ENCODE results near the gene HERPUD2. TPM values are rescaled to one million over a fixed set of nuclear protein-coding genes. Genes with fewer than 3 reads are reported as not detected.

HERPUD2 gene, protein sequence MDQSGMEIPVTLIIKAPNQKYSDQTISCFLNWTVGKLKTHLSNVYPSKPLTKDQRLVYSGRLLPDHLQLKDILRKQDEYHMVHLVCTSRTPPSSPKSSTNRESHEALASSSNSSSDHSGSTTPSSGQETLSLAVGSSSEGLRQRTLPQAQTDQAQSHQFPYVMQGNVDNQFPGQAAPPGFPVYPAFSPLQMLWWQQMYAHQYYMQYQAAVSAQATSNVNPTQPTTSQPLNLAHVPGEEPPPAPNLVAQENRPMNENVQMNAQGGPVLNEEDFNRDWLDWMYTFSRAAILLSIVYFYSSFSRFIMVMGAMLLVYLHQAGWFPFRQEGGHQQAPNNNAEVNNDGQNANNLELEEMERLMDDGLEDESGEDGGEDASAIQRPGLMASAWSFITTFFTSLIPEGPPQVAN
- 10 to 100 TPM; 12.2 to 27.8 (median 24.7) TPM for total RNA-seq

- DNase-seq = peak; percentile 92 to 93
- TF ChIP-seq CTCF (IDR thresholded peaks at IDR 0.05 in 4 of 5, conservative IDR thresholded peaks at IDR 0.05 in 1 of 5) (peak in 1 of 5 experiments; percentile 10), POLR2A (IDR thresholded peaks at IDR 0.05) (peak; percentile 85 to 92)
- intact Hi-C loops (cut with DNase I; ENCODE audit: low total_unique reads) (loop anchor here (1.0 to 10.0 kb wide), 4 partner anchors 48 to 660 kb away; partner anchors contain the start of genes DPY19L1 and SEPTIN7), in situ Hi-C loops (cut with MboI; ENCODE audit: low sequenced_read_pairs in 4 of 4) (loop anchor here in 1 of 4 donors (25.0 kb wide), 1 partner anchor 658 kb away; the partner anchor contains the start of gene DPY19L1)
- Histone ChIP-seq H3K27me3 (no peaks in the 10 kb centered on the region), H3K9me3 (no peaks in the 10 kb centered on the region), H3K4me1 (peaks cover 45 to 47% of the 10 kb centered on the region in 2 donors), H3K4me3 (peak within 1 kb of the TSS; percentile 68 to 97 (median 89)), H3K27ac (peak within 1 kb of the TSS; percentile 92 to 98 (median 96)), H3K36me3 (no peaks in the 10 kb centered on the region)
- peak; percentile 95 for ATAC-seq
Measured at GRCh38 chr7:35694784-35695472, at the start of gene HERPUD2. TSS of gene HERPUD2 (minus strand) at chr7:35695135. CDS start at chr7:35694330, 805 bp downstream.

DNA sequence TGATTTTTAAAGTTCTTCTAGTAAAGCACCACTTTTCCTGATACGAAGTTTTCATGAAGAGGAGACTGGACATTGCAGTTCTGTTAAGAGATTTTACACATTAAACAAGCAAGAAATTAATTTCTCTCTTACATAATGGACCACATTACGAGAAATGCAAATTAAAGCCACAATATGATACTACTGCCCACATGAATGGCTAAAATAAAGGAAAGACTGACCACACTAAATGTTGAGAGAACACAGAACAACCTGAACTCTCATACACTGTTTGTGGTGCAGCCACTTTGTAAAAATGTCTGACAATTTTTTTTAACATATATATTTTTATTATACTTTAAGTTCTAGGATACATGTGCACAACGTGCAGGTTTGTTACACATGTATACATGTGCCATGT, 44.0 kb upstream of the HERPUD2 start:
- H3K27me3 ChIP-seq = no peaks in the 10 kb centered on the region
- no peaks in the 10 kb centered on the region for H3K9me3 ChIP-seq
- DNase-seq (no peak), ATAC-seq (no peak)
- intact Hi-C loops (cut with DNase I; ENCODE audit: low total_unique reads) = no loop called here
- no peaks in the 10 kb centered on the region for H3K36me3 ChIP-seq
- H3K27ac ChIP-seq = no peak overlapping the region
- TF ChIP-seq POLR2A (IDR thresholded peaks at IDR 0.05) (no peak), CTCF (IDR thresholded peaks at IDR 0.05 in 4 of 5, conservative IDR thresholded peaks at IDR 0.05 in 1 of 5) (no peak)
- peaks cover 6 to 12% of the 10 kb centered on the region in 2 donors for H3K4me1 ChIP-seq
- no peak overlapping the region for H3K4me3 ChIP-seq
- in situ Hi-C loops (cut with MboI; ENCODE audit: low sequenced_read_pairs in 4 of 4) = no loop called here

GRCh38 chr7:35736725-35737124, 41.8 kb upstream of the HERPUD2 start:
- in situ Hi-C loops (cut with MboI; ENCODE audit: low sequenced_read_pairs in 4 of 4) (no loop called here), intact Hi-C loops (cut with DNase I; ENCODE audit: low total_unique reads) (no loop called here)
- Histone ChIP-seq H3K9me3 (no peaks in the 10 kb centered on the region), H3K27me3 (no peaks in the 10 kb centered on the region), H3K4me3 (no peak overlapping the region), H3K36me3 (no peaks in the 10 kb centered on the region), H3K4me1 (peaks cover 7 to 12% of the 10 kb centered on the region in 2 donors), H3K27ac (no peak overlapping the region)
- ATAC-seq (no peak), DNase-seq (no peak)
- TF ChIP-seq POLR2A (IDR thresholded peaks at IDR 0.05) = no peak

GRCh38 chr7:35735396-35735795, 40.5 kb upstream of the HERPUD2 start:
- Histone ChIP-seq H3K9me3 (no peaks in the 10 kb centered on the region), H3K4me3 (no peak overlapping the region), H3K27me3 (no peaks in the 10 kb centered on the region), H3K4me1 (peaks cover 7 to 12% of the 10 kb centered on the region in 2 donors), H3K36me3 (no peaks in the 10 kb centered on the region), H3K27ac (no peak overlapping the region)
- no peak for TF ChIP-seq POLR2A (IDR thresholded peaks at IDR 0.05)
- no peak for TF ChIP-seq CTCF (IDR thresholded peaks at IDR 0.05 in 4 of 5, conservative IDR thresholded peaks at IDR 0.05 in 1 of 5)
- intact Hi-C loops (cut with DNase I; ENCODE audit: low total_unique reads) (no loop called here), in situ Hi-C loops (cut with MboI; ENCODE audit: low sequenced_read_pairs in 4 of 4) (no loop called here)
- DNase-seq = no peak
- ATAC-seq = no peak

- H3K27ac ChIP-seq = peak overlapping the region in 1 of 4 donors; percentile 34
- in situ Hi-C loops (cut with MboI; ENCODE audit: low sequenced_read_pairs in 4 of 4) (no loop called here), intact Hi-C loops (cut with DNase I; ENCODE audit: low total_unique reads) (no loop called here)
- no peak for DNase-seq
- TF ChIP-seq CTCF (IDR thresholded peaks at IDR 0.05 in 4 of 5, conservative IDR thresholded peaks at IDR 0.05 in 1 of 5) (no peak), POLR2A (IDR thresholded peaks at IDR 0.05) (no peak)
- peak in 1 of 2 donors; percentile 24 for ATAC-seq
- no peaks in the 10 kb centered on the region for H3K36me3 ChIP-seq
- no peak overlapping the region for H3K4me3 ChIP-seq
- H3K9me3 ChIP-seq = no peaks in the 10 kb centered on the region
- H3K4me1 ChIP-seq = peaks cover 10 to 15% of the 10 kb centered on the region in 2 donors
- H3K27me3 ChIP-seq = no peaks in the 10 kb centered on the region
Measured at GRCh38 chr7:35734001-35734483, 39.1 kb upstream of the HERPUD2 start.
